Omental fat pad (tissue), 4 donors: ENCODE data around the gene NDUFS7. TPM values are rescaled to one million over a fixed set of nuclear protein-coding genes. Genes with fewer than 3 reads are reported as not detected.

Experiments
- ATAC-seq: fragments of 150-250 bp; one replicate; pipeline ENCODE4 v1.9.1; 2016; ENCODE audit warnings: mild to moderate bottlenecking, moderate library complexity; ENCODE audit not compliant: low FRiP score
- DNase-seq: peaks from one replicate; pipeline ENCODE4 v3.0.0-alpha.2; 2019; ENCODE audit warnings: low spot score
- CTCF ChIP-seq, 3 donors: fragments of 450-650 bp; IDR thresholded peaks; one replicate each; pipeline ENCODE4 v1.5.1; 2016 to 2017; ENCODE audit warnings: antibody characterized with exemption in 3 of 3, mild to moderate bottlenecking in 3 of 3, moderate library complexity in 2 of 3
- total RNA-seq, 4 donors: library from RNA; depleted of rRNA; stranded (reverse); fragments of >200 nt; gene quantifications; one replicate each; pipeline ENCODE4 v1.1.0, GENCODE V29; 2016

NDUFS7 gene
- total RNA-seq, 4 donors from 2014 or later: 80.3 to 121 (median 114) TPM

- TF ChIP-seq CTCF (IDR thresholded peaks at IDR 0.05): no peak
- no peak for ATAC-seq
- no peak for DNase-seq
These were observed 58.2 kb downstream of the NDUFS7 start for GRCh38 chr19:1441677-1442438.

Other genes with a start within 250 kb of the NDUFS7 start
- 100 to 1,000 TPM in 1 of 4 donors, 10 to 100 TPM in 3; 33.1 to 208 (median 61.9) TPM for gene SBNO2, start 209.6 kb upstream of the NDUFS7 start, total RNA-seq
- 10 to 100 TPM; 38.0 to 48.4 (median 44.2) TPM for gene STK11, start 178.1 kb upstream of the NDUFS7 start, total RNA-seq
- gene CBARP, start 145.9 kb upstream of the NDUFS7 start, total RNA-seq: 10 to 100 TPM in 1 of 4 donors, 1 to 10 TPM in 1, under 1 TPM in 1, not detected in 1; 0.63 to 19.6 (median 2.2) TPM
- 10 to 100 TPM; 46.4 to 76.0 (median 60.2) TPM for gene ATP5F1D, start 142.2 kb upstream of the NDUFS7 start, total RNA-seq
- 10 to 100 TPM; 24.5 to 68.6 (median 44.1) TPM for gene MIDN, start 135.3 kb upstream of the NDUFS7 start, total RNA-seq
- gene CIRBP, start 114.6 kb upstream of the NDUFS7 start, total RNA-seq: 100 to 1,000 TPM; 292 to 484 (median 372) TPM
- gene FAM174C, start 108.4 kb upstream of the NDUFS7 start, total RNA-seq: 10 to 100 TPM; 47.2 to 69.1 (median 59.3) TPM
- gene EFNA2, start 98.0 kb upstream of the NDUFS7 start, total RNA-seq: not detected
- gene GAMT, start 17.6 kb downstream of the NDUFS7 start, total RNA-seq: 10 to 100 TPM; 10.8 to 16.2 (median 13.7) TPM
- 10 to 100 TPM; 47.3 to 55.7 (median 51.1) TPM for gene DAZAP1, start 23.7 kb downstream of the NDUFS7 start, total RNA-seq
- 1,000 to 10,000 TPM; 2,522 to 3,708 (median 2,994) TPM for gene RPS15, start 54.5 kb downstream of the NDUFS7 start, total RNA-seq
- under 1 TPM in 2 of 4 donors, not detected in 2; 0.12 to 0.19 TPM for gene APC2, start 66.2 kb downstream of the NDUFS7 start, total RNA-seq
- 10 to 100 TPM; 17.6 to 26.2 (median 20.6) TPM for gene C19orf25, start 95.3 kb downstream of the NDUFS7 start, total RNA-seq
- 1 to 10 TPM; 1.4 to 2.4 (median 2.2) TPM for gene PCSK4, start 106.4 kb downstream of the NDUFS7 start, total RNA-seq
- 1 to 10 TPM; 1.6 to 4.5 (median 2.8) TPM for gene REEP6, start 107.3 kb downstream of the NDUFS7 start, total RNA-seq
- 1 to 10 TPM in 2 of 4 donors, under 1 TPM in 2; 0.60 to 4.3 (median 0.89) TPM for gene ADAMTSL5, start 129.1 kb downstream of the NDUFS7 start, total RNA-seq
- gene PLK5, start 140.2 kb downstream of the NDUFS7 start, total RNA-seq: not detected
- gene MEX3D, start 184.4 kb downstream of the NDUFS7 start, total RNA-seq: 10 to 100 TPM in 1 of 4 donors, 1 to 10 TPM in 3; 3.3 to 10.2 (median 7.7) TPM
- gene MBD3, start 209.0 kb downstream of the NDUFS7 start, total RNA-seq: 100 to 1,000 TPM in 1 of 4 donors, 10 to 100 TPM in 3; 71.1 to 100 (median 78.3) TPM
- gene UQCR11, start 221.6 kb downstream of the NDUFS7 start, total RNA-seq: 10 to 100 TPM; 56.6 to 83.2 (median 64.6) TPM